Measurements from ENCODE around the gene SHMT2. TPM values are rescaled to one million over a fixed set of nuclear protein-coding genes. Genes with fewer than 3 reads are reported as not detected.

Gene SHMT2
- total RNA-seq: 10 to 100 TPM; 25.9 to 33.9 TPM
- polyA plus RNA-seq (ENCODE audit: insufficient read depth, low read depth, low replicate concordance): 24.8 TPM
- long read RNA-seq, donor 1, transcript SHMT2-201 (12 exons, 2,537 nt): major isoform, 15 of 23 reads
- long read RNA-seq, donor 1, partial matches to known transcripts: 6 of 23 reads
- long read RNA-seq, donor 1, other reads (novel, unspliced or antisense): 0 of 23 reads
- long read RNA-seq, donor 2, transcript SHMT2-201 (12 exons, 2,537 nt): major isoform, 6 of 6 reads
- long read RNA-seq, donor 2, partial matches to known transcripts: 0 of 6 reads
- long read RNA-seq, donor 2, other reads (novel, unspliced or antisense): 0 of 6 reads

GRCh38 chr12:57229634-57230380 lies at the start of gene SHMT2:
Gene SHMT2, plus strand, starts transcription at chr12:57229711. Its CDS starts 68 bp downstream, at chr12:57229779.
- H3K9me3 ChIP-seq: no peaks in the 10 kb centered on the region
- 1% methylated on average over 25 to 42 of the region's 42 CpGs for WGBS, 2 donors
- peak; percentile 96 for DNase-seq
- TF ChIP-seq CTCF (IDR thresholded peaks at IDR 0.05): peak in 1 of 3 experiments; percentile 1
- TF ChIP-seq POLR2A (IDR thresholded peaks at IDR 0.05): no peak
- peak within 1 kb of the TSS; percentile 45 to 63 for H3K4me3 ChIP-seq
- no peaks in the 10 kb centered on the region for H3K36me3 ChIP-seq (ENCODE audit: low read depth, missing control alignments)
- intact Hi-C loops (cut with DNase I; ENCODE audit: low total_unique reads): no loop called here
- H3K4me1 ChIP-seq: peaks cover 26% of the 10 kb centered on the region
- peak within 1 kb of the TSS in 1 of 2 donors; percentile 12 for H3K27ac ChIP-seq
- no peaks in the 10 kb centered on the region for H3K27me3 ChIP-seq

GRCh38 chr12:57180321-57180989 lies 49.1 kb upstream of the SHMT2 start:
- H3K36me3 ChIP-seq (ENCODE audit: low read depth, missing control alignments): no peaks in the 10 kb centered on the region

GRCh38 chr12:57181072-57181471 lies 48.4 kb upstream of the SHMT2 start:
- H3K4me3 ChIP-seq: no peak overlapping the region
- no peak for TF ChIP-seq POLR2A (IDR thresholded peaks at IDR 0.05)
- TF ChIP-seq CTCF (IDR thresholded peaks at IDR 0.05): no peak
- no peaks in the 10 kb centered on the region for H3K9me3 ChIP-seq
- intact Hi-C loops (cut with DNase I; ENCODE audit: low total_unique reads): no loop called here
- H3K27ac ChIP-seq: no peak overlapping the region
- no peaks in the 10 kb centered on the region for H3K36me3 ChIP-seq (ENCODE audit: low read depth, missing control alignments)
- 61 to 64% methylated on average over 9 of the region's 9 CpGs for WGBS, 2 donors
- H3K4me1 ChIP-seq: no peaks in the 10 kb centered on the region
- H3K27me3 ChIP-seq: no peaks in the 10 kb centered on the region
- DNase-seq: no peak

More at GRCh38 chr12:57180321-57180989, 49.1 kb upstream of the SHMT2 start:
- 92 to 100% methylated on average over 5 to 20 of the region's 20 CpGs for WGBS, 2 donors
- Histone ChIP-seq H3K9me3 (no peaks in the 10 kb centered on the region), H3K4me3 (no peak overlapping the region), H3K4me1 (peaks cover 3% of the 10 kb centered on the region), H3K27ac (no peak overlapping the region), H3K27me3 (no peaks in the 10 kb centered on the region)
- DNase-seq: no peak
- intact Hi-C loops (cut with DNase I; ENCODE audit: low total_unique reads): no loop called here
- no peak for TF ChIP-seq POLR2A (IDR thresholded peaks at IDR 0.05)
- no peak for TF ChIP-seq CTCF (IDR thresholded peaks at IDR 0.05)

- intact Hi-C loops (cut with DNase I; ENCODE audit: low total_unique reads): no loop called here
- no peak overlapping the region for H3K27ac ChIP-seq
- no peaks in the 10 kb centered on the region for H3K36me3 ChIP-seq (ENCODE audit: low read depth, missing control alignments)
- no peak overlapping the region for H3K4me3 ChIP-seq
- DNase-seq: no peak
- H3K4me1 ChIP-seq: no peaks in the 10 kb centered on the region
- WGBS, 2 donors: 80 to 81% methylated on average over 5 of the region's 5 CpGs
- TF ChIP-seq POLR2A (IDR thresholded peaks at IDR 0.05): no peak
- TF ChIP-seq CTCF (IDR thresholded peaks at IDR 0.05): no peak
- H3K9me3 ChIP-seq: no peaks in the 10 kb centered on the region
- no peaks in the 10 kb centered on the region for H3K27me3 ChIP-seq
Observed at GRCh38 chr12:57181561-57182155, 47.9 kb upstream of the SHMT2 start.
